IMR-90 (cell line): ENCODE measurements around the gene CEBPA. TPM values are rescaled to one million over a fixed set of nuclear protein-coding genes. Genes with fewer than 3 reads are reported as not detected.

ENCODE experiments used
- ATAC-seq: fragments of 200-7000 bp; cut with Tn5 transposase; 2 replicates; pipeline ENCODE4 v1.9.1; 2020; ENCODE audit warnings: low read depth, mild to moderate bottlenecking, moderate library complexity
- BruUV-seq: library from RNA; stranded (reverse); fragments of 400-500 nt; replicated peaks from 2 replicates; lab custom pipeline; 2021; lab: Mats Ljungman, UMichigan
- CTCF ChIA-PET: fragments of 300-600 bp; formaldehyde crosslinking; extraction: SDS; loops from one replicate; lab custom pipeline; 2021; ENCODE audit warnings: antibody characterized with exemption; lab: Yijun Ruan, JAX
- POLR2A ChIA-PET: fragments of 300-600 bp; sonication (Branson Sonifier 250); formaldehyde crosslinking; loops from one replicate; lab custom pipeline; 2022; ENCODE audit warnings: antibody characterized with exemption; ENCODE audit not compliant: unreplicated experiment; lab: Charles Lee
- DNase-seq: peaks from one replicate; pipeline ENCODE4 v3.0.0; 2013
- H2AFZ ChIP-seq: replicated peaks from 2 replicates; pipeline ENCODE3; 2013; ENCODE audit warnings: low read length, mild to moderate bottlenecking; ENCODE audit not compliant: poor library complexity
- H2AK5ac ChIP-seq: 2 replicates; pipeline ENCODE4 v1.6.1; 2013; ENCODE audit warnings: low read depth, low read length, inconsistent platforms
- H2AK9ac ChIP-seq: replicated peaks from 2 replicates; pipeline ENCODE3; 2013; ENCODE audit warnings: mild to moderate bottlenecking, low read depth, low read length, moderate library complexity; ENCODE audit not compliant: poor library complexity
- H2BK120ac ChIP-seq: 2 replicates; pipeline ENCODE4 v1.6.1; 2013; ENCODE audit warnings: low read depth, low read length, inconsistent platforms
- H2BK15ac ChIP-seq: 3 replicates; pipeline ENCODE4 v1.6.1; 2013; ENCODE audit warnings: low read depth, low read length, inconsistent platforms
- H2BK20ac ChIP-seq: 2 replicates; pipeline ENCODE4 v1.6.1; 2013; ENCODE audit warnings: low read depth, mild to moderate bottlenecking, inconsistent platforms, low read length, moderate library complexity
- H2BK5ac ChIP-seq: 2 replicates; pipeline ENCODE4 v1.6.1; 2013; ENCODE audit warnings: mild to moderate bottlenecking, low read depth, low read length, inconsistent platforms; ENCODE audit not compliant: poor library complexity, severe bottlenecking
- H3K14ac ChIP-seq: replicated peaks from 2 replicates; pipeline ENCODE4 v1.6.1; 2013; ENCODE audit warnings: low read depth, low read length, inconsistent platforms
- H3K18ac ChIP-seq: 2 replicates; pipeline ENCODE4 v1.6.1; 2013; ENCODE audit warnings: low read depth, low read length, control low read depth
- H3K23ac ChIP-seq: 2 replicates; pipeline ENCODE4 v1.6.1; 2013; ENCODE audit warnings: low read depth, low read length, inconsistent platforms
- H3K27ac ChIP-seq: 2 replicates; pipeline ENCODE4 v1.5.1; 2013; ENCODE audit warnings: mild to moderate bottlenecking, control low read depth, low read length; ENCODE audit not compliant: insufficient read depth
- H3K27me3 ChIP-seq: 2 replicates; pipeline ENCODE4 v1.6.1; 2013; ENCODE audit warnings: low read length; ENCODE audit not compliant: control insufficient read depth, insufficient read depth
- H3K36me3 ChIP-seq: 2 replicates; pipeline ENCODE4 v1.6.1; 2013; ENCODE audit warnings: low read length, mixed read lengths; ENCODE audit not compliant: control insufficient read depth, insufficient read depth
- H3K4ac ChIP-seq: 2 replicates; pipeline ENCODE4 v1.6.1; 2013; ENCODE audit warnings: low read depth, low read length, inconsistent platforms
- H3K4me1 ChIP-seq: 2 replicates; pipeline ENCODE4 v1.6.1; 2013; ENCODE audit warnings: low read length, mixed read lengths; ENCODE audit not compliant: control insufficient read depth, insufficient read depth
- H3K4me2 ChIP-seq: 2 replicates; pipeline ENCODE4 v1.6.1; 2013; ENCODE audit warnings: low read depth, mild to moderate bottlenecking, control low read depth, low read length, moderate library complexity
- H3K4me3 ChIP-seq: 2 replicates; pipeline ENCODE4 v1.5.1; 2013; ENCODE audit warnings: low read depth, mild to moderate bottlenecking, control low read depth, low read length, moderate library complexity; ENCODE audit not compliant: insufficient read depth
- H3K56ac ChIP-seq: 2 replicates; pipeline ENCODE4 v1.6.1; 2013; ENCODE audit warnings: low read length, inconsistent platforms; ENCODE audit not compliant: insufficient read depth; ENCODE audit errors: extremely low read depth
- H3K79me1 ChIP-seq, 2 experiments: 2 replicates each; pipeline ENCODE4 v1.6.1; 2013; ENCODE audit warnings: low read length in 2 of 2, inconsistent platforms in 1 of 2, low read depth in 1 of 2
- H3K9ac ChIP-seq: 2 replicates; pipeline ENCODE4 v1.6.1; 2013; ENCODE audit warnings: low read depth, low read length, control low read depth
- H3K9me1 ChIP-seq: 2 replicates; pipeline ENCODE4 v1.6.1; 2013; ENCODE audit warnings: low read length, inconsistent platforms; ENCODE audit not compliant: insufficient read depth
- H3K9me3 ChIP-seq: 2 replicates; pipeline ENCODE4 v1.6.1; 2013; ENCODE audit warnings: low read length; ENCODE audit not compliant: control insufficient read depth, insufficient read depth
- H4K20me1 ChIP-seq: 2 replicates; pipeline ENCODE4 v1.6.1; 2013; ENCODE audit warnings: low read length, inconsistent platforms; ENCODE audit not compliant: insufficient read depth
- H4K5ac ChIP-seq: 2 replicates; pipeline ENCODE4 v1.6.1; 2013; ENCODE audit warnings: mild to moderate bottlenecking, low read depth, low read length, control low read depth
- H4K8ac ChIP-seq, 2 experiments: 2 replicates each; pipeline ENCODE4 v1.6.1; 2013; ENCODE audit warnings: low read depth in 2 of 2, low read length in 2 of 2, control low read depth in 1 of 2, inconsistent platforms in 1 of 2
- H4K91ac ChIP-seq: 2 replicates; pipeline ENCODE4 v1.6.1; 2013; ENCODE audit warnings: low read depth, low read length, inconsistent platforms; ENCODE audit not compliant: insufficient read depth
- CHD1 ChIP-seq: IDR thresholded peaks from 2 replicates; pipeline ENCODE4 v1.6.1; 2012; ENCODE audit warnings: low read depth, low read length, improper control_type of control experiment
- MAFK ChIP-seq: IDR thresholded peaks from 2 replicates; pipeline ENCODE4 v1.6.1; 2012; ENCODE audit warnings: low read depth, low read length, improper control_type of control experiment
- MAZ ChIP-seq: IDR thresholded peaks from 2 replicates; pipeline ENCODE4 v1.6.1; 2012; ENCODE audit warnings: low read depth, mild to moderate bottlenecking, low read length, improper control_type of control experiment, moderate library complexity, borderline replicate concordance
- SMC3 ChIP-seq: fragments of 150-350 bp; IDR thresholded peaks from 2 replicates; pipeline ENCODE4 v1.6.1; 2016; ENCODE audit warnings: low read depth, mild to moderate bottlenecking, antibody characterized with exemption, low read length, moderate library complexity
- WGBS, 2 experiments: methylation state at CpG; one replicate each; pipeline versions ENCODE4 v1.1.5 to v1.1.7; 2013; ENCODE audit warnings: missing lambda C conversion rate in 2 of 2; ENCODE audit not compliant: insufficient read length in 1 of 2; ENCODE audit errors: extremely low coverage in 2 of 2; 5-methylcytosine and 5-hydroxymethylcytosine counted together
- dilution Hi-C: fragments of 300-500 bp; cut with HindIII; formaldehyde crosslinking; loops from one replicate; pipeline ENCODE4 v1.14.3; 2018; ENCODE audit warnings: low sequenced_read_pairs; ENCODE audit not compliant: unreplicated experiment
- in situ Hi-C: fragments of 300-500 bp; cut with MboI; formaldehyde crosslinking; loops from 3 replicates; pipeline ENCODE4 v1.14.3; 2019; ENCODE audit warnings: low sequenced_read_pairs, inconsistent platforms, mixed read lengths
- intact Hi-C: fragments of 100-400 bp; cut with micrococcal nuclease; formaldehyde crosslinking; loops from 2 replicates; pipeline ENCODE4 v1.10.0; 2022
- polyA plus RNA-seq, 3 experiments: library from polyadenylated mRNA; depleted of rRNA; stranded (reverse); fragments of >200 nt; gene quantifications; 2 replicates each; pipeline ENCODE4 v1.2.3, GENCODE V29; 2012; ENCODE audit warnings: low replicate concordance in 1 of 3
- total RNA-seq: library from RNA; depleted of rRNA; stranded (reverse); fragments of >200 nt; gene quantifications from 2 replicates; pipeline ENCODE4 v1.2.3, GENCODE V29; 2012
- TF ChIP-seq, protein P1 (sequence below): fragments of 150-350 bp; IDR thresholded peaks from 2 replicates; pipeline ENCODE4 v1.6.1; 2016; ENCODE audit warnings: low read depth, mild to moderate bottlenecking, low read length, moderate library complexity, borderline replicate concordance

Gene CEBPA
- total and polyA plus RNA-seq, 2 of the 4 experiments (the other 2 are of a cell fraction) = under 0.01 to 0.09 TPM

DNA sequence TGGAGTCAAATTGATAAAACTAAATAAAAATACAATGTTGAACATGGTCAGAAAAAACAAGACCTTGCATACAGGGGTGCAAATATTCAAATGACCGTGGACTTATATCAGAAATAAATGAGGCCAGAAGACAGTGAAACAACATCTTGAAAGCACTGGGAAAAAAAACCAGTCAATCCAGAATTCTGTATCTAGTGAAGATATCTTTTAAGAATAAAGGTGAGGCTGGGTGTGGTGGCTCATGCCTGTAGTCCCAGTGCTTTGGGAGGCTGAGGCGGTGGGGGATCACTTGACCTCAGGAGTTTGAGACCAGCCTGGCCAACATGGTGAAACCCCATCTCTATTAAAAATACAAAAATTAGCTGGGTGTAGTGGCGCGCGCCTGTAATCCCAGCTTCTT, 15.2 kb upstream of the CEBPA start:
- Histone ChIP-seq H3K27me3 (peaks cover 5% of the 10 kb centered on the region; the same call in 1 of the 2 replicates), H4K8ac (no peak overlapping the region), H3K56ac (no peak overlapping the region), H3K4me2 (no peak overlapping the region), H3K23ac (no peak overlapping the region), H2AK5ac (no peak overlapping the region), H2AK9ac (no peak overlapping the region), H4K5ac (no peak overlapping the region), H2BK5ac (no peak overlapping the region), H3K14ac (no peak overlapping the region), H3K18ac (no peak overlapping the region), H3K4me3 (no peak overlapping the region), H4K91ac (no peak overlapping the region), H2BK20ac (no peak overlapping the region), H4K20me1 (no peaks in the 10 kb centered on the region), H3K9me3 (no peaks in the 10 kb centered on the region), H3K4me1 (no peaks in the 10 kb centered on the region), H3K4ac (no peak overlapping the region), H2BK15ac (no peak overlapping the region), H3K27ac (no peak overlapping the region), H3K36me3 (no peaks in the 10 kb centered on the region), H3K79me1 (no peaks in the 10 kb centered on the region), H2BK120ac (no peak overlapping the region), H3K9me1 (no peaks in the 10 kb centered on the region), H2AFZ (no peak overlapping the region), H3K9ac (no peak overlapping the region)
- ATAC-seq (no peak), DNase-seq (no peak)
- dilution Hi-C loops (no loop called here), in situ Hi-C loops (no loop called here), intact Hi-C loops (no loop called here)
- ChIA-PET CTCF (no interaction called here), POLR2A (no interaction called here)
- BruUV-seq = no TSS peak
- no peak for TF ChIP-seq CHD1
- TF ChIP-seq SMC3 = no peak
- TF ChIP-seq, protein P1, sequence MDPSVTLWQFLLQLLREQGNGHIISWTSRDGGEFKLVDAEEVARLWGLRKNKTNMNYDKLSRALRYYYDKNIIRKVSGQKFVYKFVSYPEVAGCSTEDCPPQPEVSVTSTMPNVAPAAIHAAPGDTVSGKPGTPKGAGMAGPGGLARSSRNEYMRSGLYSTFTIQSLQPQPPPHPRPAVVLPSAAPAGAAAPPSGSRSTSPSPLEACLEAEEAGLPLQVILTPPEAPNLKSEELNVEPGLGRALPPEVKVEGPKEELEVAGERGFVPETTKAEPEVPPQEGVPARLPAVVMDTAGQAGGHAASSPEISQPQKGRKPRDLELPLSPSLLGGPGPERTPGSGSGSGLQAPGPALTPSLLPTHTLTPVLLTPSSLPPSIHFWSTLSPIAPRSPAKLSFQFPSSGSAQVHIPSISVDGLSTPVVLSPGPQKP = no peak
- TF ChIP-seq MAZ = no peak
- TF ChIP-seq MAFK = no peak
- WGBS, 2 experiments = no CpG with 5 or more reads among the region's 5 CpGs
